ENCODE measurements around the gene MC1R. TPM values are rescaled to one million over a fixed set of nuclear protein-coding genes. Genes with fewer than 3 reads are reported as not detected.

Gene MC1R
- total RNA-seq, 1 experiment from 2014 or later: 3.8 TPM

- no peak for TF ChIP-seq GRHL2 (CRISPR knock-in tag; IDR thresholded peaks at IDR 0.05; ENCODE audit: insufficient replicate concordance, severe bottlenecking)
- TF ChIP-seq, protein P1, sequence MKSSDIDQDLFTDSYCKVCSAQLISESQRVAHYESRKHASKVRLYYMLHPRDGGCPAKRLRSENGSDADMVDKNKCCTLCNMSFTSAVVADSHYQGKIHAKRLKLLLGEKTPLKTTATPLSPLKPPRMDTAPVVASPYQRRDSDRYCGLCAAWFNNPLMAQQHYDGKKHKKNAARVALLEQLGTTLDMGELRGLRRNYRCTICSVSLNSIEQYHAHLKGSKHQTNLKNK (CRISPR knock-in tag; IDR thresholded peaks at IDR 0.05): no peak
- TF ChIP-seq NR3C1 (CRISPR knock-in tag; conservative IDR thresholded peaks at IDR 0.05; ENCODE audit: low read depth): no peak
- TF ChIP-seq ZNF121 (CRISPR knock-in tag; IDR thresholded peaks at IDR 0.05): no peak
- no peak for TF ChIP-seq CREB1 (CRISPR knock-in tag; IDR thresholded peaks at IDR 0.05)
Measured at GRCh38 chr16:89952551-89952950, 33.9 kb downstream of the MC1R start (continued).

DNA sequence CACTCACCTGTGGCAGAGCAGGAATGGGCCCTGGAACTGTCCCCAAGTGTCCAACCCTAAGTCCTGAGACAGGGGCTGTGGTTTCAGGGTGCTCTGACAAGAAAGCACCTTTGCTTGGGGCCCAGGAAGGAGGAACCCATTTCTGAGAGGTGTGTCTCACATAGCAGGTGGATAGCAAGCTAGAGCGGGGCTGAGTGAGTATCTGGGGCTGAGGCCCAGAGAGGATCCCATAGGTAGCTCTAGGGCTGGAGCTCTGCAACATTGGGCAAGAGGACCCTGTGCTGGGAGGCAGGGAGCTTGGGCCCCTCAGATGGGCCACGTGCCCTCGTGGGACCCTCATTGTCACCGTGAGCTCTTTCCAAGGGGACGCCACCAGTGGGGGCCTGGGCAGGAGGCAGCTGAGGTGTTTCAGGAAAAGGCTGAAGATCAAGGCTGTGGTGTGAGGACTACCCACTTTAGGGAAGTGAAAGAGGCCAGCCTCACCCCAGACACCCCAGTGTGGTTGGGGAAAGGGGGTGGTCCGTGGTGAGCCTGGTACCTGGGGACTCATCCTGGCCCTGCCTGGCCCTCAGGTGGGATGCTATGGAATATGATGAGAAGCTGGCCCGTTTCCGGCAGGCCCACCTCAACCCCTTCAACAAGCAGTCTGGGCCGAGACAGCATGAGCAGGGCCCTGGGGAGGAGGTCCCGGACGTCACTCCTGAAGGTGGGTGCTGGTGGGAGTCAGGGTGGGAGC is 35.2 kb downstream of the MC1R start:
- H3K9me3 Mint-ChIP-seq: peaks cover 3% of the 10 kb centered on the region; the same call in 1 of the 2 replicates
- peaks cover 17% of the 10 kb centered on the region for H3K36me3 Mint-ChIP-seq
- H3K27ac Mint-ChIP-seq: no peak overlapping the region
- H3K4me3 Mint-ChIP-seq: no peak overlapping the region
- H3K27me3 Mint-ChIP-seq (ENCODE audit: low read depth): peaks cover 9% of the 10 kb centered on the region
- TF ChIP-seq IRF2 (CRISPR knock-in tag; IDR thresholded peaks at IDR 0.05; ENCODE audit: borderline replicate concordance, low read depth) (no peak), ZNF281 (CRISPR knock-in tag; IDR thresholded peaks at IDR 0.05) (no peak)
- TF ChIP-seq, protein P2, sequence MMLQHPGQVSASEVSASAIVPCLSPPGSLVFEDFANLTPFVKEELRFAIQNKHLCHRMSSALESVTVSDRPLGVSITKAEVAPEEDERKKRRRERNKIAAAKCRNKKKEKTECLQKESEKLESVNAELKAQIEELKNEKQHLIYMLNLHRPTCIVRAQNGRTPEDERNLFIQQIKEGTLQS (CRISPR knock-in tag; conservative IDR thresholded peaks at IDR 0.05): no peak
- TF ChIP-seq, protein P3, sequence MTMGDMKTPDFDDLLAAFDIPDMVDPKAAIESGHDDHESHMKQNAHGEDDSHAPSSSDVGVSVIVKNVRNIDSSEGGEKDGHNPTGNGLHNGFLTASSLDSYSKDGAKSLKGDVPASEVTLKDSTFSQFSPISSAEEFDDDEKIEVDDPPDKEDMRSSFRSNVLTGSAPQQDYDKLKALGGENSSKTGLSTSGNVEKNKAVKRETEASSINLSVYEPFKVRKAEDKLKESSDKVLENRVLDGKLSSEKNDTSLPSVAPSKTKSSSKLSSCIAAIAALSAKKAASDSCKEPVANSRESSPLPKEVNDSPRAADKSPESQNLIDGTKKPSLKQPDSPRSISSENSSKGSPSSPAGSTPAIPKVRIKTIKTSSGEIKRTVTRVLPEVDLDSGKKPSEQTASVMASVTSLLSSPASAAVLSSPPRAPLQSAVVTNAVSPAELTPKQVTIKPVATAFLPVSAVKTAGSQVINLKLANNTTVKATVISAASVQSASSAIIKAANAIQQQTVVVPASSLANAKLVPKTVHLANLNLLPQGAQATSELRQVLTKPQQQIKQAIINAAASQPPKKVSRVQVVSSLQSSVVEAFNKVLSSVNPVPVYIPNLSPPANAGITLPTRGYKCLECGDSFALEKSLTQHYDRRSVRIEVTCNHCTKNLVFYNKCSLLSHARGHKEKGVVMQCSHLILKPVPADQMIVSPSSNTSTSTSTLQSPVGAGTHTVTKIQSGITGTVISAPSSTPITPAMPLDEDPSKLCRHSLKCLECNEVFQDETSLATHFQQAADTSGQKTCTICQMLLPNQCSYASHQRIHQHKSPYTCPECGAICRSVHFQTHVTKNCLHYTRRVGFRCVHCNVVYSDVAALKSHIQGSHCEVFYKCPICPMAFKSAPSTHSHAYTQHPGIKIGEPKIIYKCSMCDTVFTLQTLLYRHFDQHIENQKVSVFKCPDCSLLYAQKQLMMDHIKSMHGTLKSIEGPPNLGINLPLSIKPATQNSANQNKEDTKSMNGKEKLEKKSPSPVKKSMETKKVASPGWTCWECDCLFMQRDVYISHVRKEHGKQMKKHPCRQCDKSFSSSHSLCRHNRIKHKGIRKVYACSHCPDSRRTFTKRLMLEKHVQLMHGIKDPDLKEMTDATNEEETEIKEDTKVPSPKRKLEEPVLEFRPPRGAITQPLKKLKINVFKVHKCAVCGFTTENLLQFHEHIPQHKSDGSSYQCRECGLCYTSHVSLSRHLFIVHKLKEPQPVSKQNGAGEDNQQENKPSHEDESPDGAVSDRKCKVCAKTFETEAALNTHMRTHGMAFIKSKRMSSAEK (CRISPR knock-in tag; IDR thresholded peaks at IDR 0.05; ENCODE audit: borderline replicate concordance): no peak
- ATAC-seq (no peak), DNase-seq (ENCODE audit: low spot score) (no peak)
- ChIA-PET POLR2A (no interaction called here), CTCF (no interaction called here)
- H3K4me1 Mint-ChIP-seq: peaks cover 5% of the 10 kb centered on the region

DNA sequence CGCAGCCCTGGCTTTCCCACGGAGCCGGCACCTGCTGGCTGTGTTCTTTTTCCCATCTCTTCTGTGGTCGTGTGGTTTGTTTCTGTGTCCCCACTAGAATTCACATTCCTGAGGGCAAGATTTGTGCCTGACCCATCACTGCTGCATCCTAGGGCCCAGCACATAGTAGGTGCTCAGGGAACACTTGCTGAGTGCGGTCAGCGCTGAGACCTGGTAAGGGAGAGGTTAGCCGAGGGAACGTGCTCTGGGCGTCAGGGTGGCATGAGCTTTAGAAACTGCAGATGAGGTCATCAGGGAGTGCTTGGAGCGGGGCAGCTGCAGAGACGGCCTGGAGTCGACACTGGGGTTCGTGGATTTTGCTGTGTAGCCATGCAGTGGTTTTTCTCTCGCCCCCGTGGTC is 35.8 kb downstream of the MC1R start:
- DNase-seq (ENCODE audit: low spot score): no peak
- Mint-ChIP-seq H3K27ac (no peak overlapping the region), H3K4me3 (no peak overlapping the region), H3K27me3 (ENCODE audit: low read depth) (peaks cover 9% of the 10 kb centered on the region), H3K36me3 (peaks cover 22% of the 10 kb centered on the region), H3K9me3 (peaks cover 3% of the 10 kb centered on the region; the same call in 1 of the 2 replicates), H3K4me1 (peaks cover 5% of the 10 kb centered on the region)
- ChIA-PET CTCF (no interaction called here), POLR2A (no interaction called here)
- TF ChIP-seq ZNF219 (CRISPR knock-in tag; IDR thresholded peaks at IDR 0.05; ENCODE audit: borderline replicate concordance): no peak
- TF ChIP-seq, protein P4, sequence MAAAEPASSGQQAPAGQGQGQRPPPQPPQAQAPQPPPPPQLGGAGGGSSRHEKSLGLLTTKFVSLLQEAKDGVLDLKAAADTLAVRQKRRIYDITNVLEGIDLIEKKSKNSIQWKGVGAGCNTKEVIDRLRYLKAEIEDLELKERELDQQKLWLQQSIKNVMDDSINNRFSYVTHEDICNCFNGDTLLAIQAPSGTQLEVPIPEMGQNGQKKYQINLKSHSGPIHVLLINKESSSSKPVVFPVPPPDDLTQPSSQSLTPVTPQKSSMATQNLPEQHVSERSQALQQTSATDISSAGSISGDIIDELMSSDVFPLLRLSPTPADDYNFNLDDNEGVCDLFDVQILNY (CRISPR knock-in tag; IDR thresholded peaks at IDR 0.05): no peak
- no peak for TF ChIP-seq HMGA2 (CRISPR knock-in tag; IDR thresholded peaks at IDR 0.05)
- TF ChIP-seq, protein P5, sequence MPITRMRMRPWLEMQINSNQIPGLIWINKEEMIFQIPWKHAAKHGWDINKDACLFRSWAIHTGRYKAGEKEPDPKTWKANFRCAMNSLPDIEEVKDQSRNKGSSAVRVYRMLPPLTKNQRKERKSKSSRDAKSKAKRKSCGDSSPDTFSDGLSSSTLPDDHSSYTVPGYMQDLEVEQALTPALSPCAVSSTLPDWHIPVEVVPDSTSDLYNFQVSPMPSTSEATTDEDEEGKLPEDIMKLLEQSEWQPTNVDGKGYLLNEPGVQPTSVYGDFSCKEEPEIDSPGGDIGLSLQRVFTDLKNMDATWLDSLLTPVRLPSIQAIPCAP (CRISPR knock-in tag; IDR thresholded peaks at IDR 0.05): no peak
- no peak for TF ChIP-seq ZNF671 (CRISPR knock-in tag; IDR thresholded peaks at IDR 0.05)
- ATAC-seq: no peak

Data from WTC11 (cell line).